ENCODE data around the gene C10orf120.

GRCh38 chr10:122721111-122721510 lies 21.5 kb upstream of the C10orf120 start:
- no peak for TF ChIP-seq CTCF (IDR thresholded peaks at IDR 0.05)
- TF ChIP-seq POLR2A (IDR thresholded peaks at IDR 0.05; ENCODE audit: low read length), result no peak
- TF ChIP-seq REST (IDR thresholded peaks at IDR 0.05), result no peak
- no peak for TF ChIP-seq USF2 (IDR thresholded peaks at IDR 0.05)

Measured in A549 (cell line).